Osteocyte (in vitro differentiated cells): ENCODE data around the gene PTPRM. TPM values are rescaled to one million over a fixed set of nuclear protein-coding genes. Genes with fewer than 3 reads are reported as not detected.

ENCODE experiments used
- DNase-seq: peaks from one replicate; pipeline ENCODE4 v3.0.0; 2021; ENCODE audit warnings: mixed read lengths; ENCODE audit not compliant: unreplicated experiment; ENCODE audit errors: extremely low spot score
- H3K27ac Mint-ChIP-seq: one replicate; pipeline ENCODE4 v1.8.0; 2021; ENCODE audit warnings: mild to moderate bottlenecking, mixed read lengths; ENCODE audit not compliant: unreplicated experiment
- H3K27me3 Mint-ChIP-seq: one replicate; pipeline ENCODE4 v1.8.0; 2021; ENCODE audit warnings: mixed read lengths; ENCODE audit not compliant: unreplicated experiment
- H3K36me3 Mint-ChIP-seq: one replicate; pipeline ENCODE4 v1.8.0; 2021; ENCODE audit warnings: mixed read lengths; ENCODE audit not compliant: unreplicated experiment
- H3K4me1 Mint-ChIP-seq: one replicate; pipeline ENCODE4 v1.8.0; 2021; ENCODE audit warnings: mixed read lengths; ENCODE audit not compliant: unreplicated experiment
- H3K4me3 Mint-ChIP-seq: one replicate; pipeline ENCODE4 v1.8.0; 2021; ENCODE audit warnings: mild to moderate bottlenecking, moderate library complexity, mixed read lengths; ENCODE audit not compliant: unreplicated experiment
- H3K9me3 Mint-ChIP-seq: one replicate; pipeline ENCODE4 v1.8.0; 2021; ENCODE audit warnings: mixed read lengths; ENCODE audit not compliant: unreplicated experiment
- CTCF ChIP-seq: fragments of 200-600 bp; sonication (generic); IDR thresholded peaks from 2 replicates; pipeline ENCODE4 v1.5.0; 2021; ENCODE audit warnings: antibody characterized with exemption, mild to moderate bottlenecking, moderate library complexity
- total RNA-seq: library from RNA; stranded (reverse); gene quantifications from 2 replicates; pipeline ENCODE4 v1.2.1, GENCODE V29; 2021

Gene PTPRM
- total RNA-seq, 1 donor from 2014 or later, result 105 TPM

- Mint-ChIP-seq H3K4me1 (peaks cover 22% of the 10 kb centered on the region), H3K9me3 (no peaks in the 10 kb centered on the region), H3K27me3 (no peaks in the 10 kb centered on the region), H3K4me3 (no peak overlapping the region), H3K27ac (no peak overlapping the region), H3K36me3 (peaks cover 37% of the 10 kb centered on the region)
- no peak for TF ChIP-seq CTCF
- DNase-seq, result no peak
Measured at GRCh38 chr18:8375249-8375648, 808.1 kb downstream of the PTPRM start.

DNA sequence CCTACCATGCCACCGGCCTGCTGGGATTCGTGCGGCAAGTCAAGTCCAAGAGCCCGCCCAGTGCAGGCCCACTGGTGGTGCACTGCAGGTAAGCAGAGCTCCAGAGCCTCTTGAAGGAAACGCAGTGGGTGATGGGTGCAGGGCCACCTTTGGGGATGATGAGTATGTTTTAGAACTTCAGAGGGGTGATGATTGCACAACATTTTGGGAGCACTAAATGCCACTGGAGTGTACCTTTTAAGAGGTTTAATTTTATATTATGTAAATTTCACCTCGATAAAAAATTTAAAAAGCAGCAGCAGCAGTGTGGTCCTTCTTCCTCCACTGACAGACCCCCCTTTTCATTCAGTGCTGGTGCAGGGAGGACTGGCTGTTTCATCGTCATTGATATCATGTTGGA is 809.0 kb downstream of the PTPRM start:
- H3K9me3 Mint-ChIP-seq, result no peaks in the 10 kb centered on the region
- no peak for DNase-seq
- peaks cover 44% of the 10 kb centered on the region for H3K36me3 Mint-ChIP-seq
- H3K4me1 Mint-ChIP-seq, result peaks cover 13% of the 10 kb centered on the region
- no peak overlapping the region for H3K4me3 Mint-ChIP-seq
- no peak for TF ChIP-seq CTCF
- no peaks in the 10 kb centered on the region for H3K27me3 Mint-ChIP-seq
- H3K27ac Mint-ChIP-seq, result no peak overlapping the region

GRCh38 chr18:8379187-8379941 is 812.2 kb downstream of the PTPRM start:
- Mint-ChIP-seq H3K27me3 (no peaks in the 10 kb centered on the region), H3K4me3 (no peak overlapping the region), H3K4me1 (peaks cover 4% of the 10 kb centered on the region), H3K36me3 (peaks cover 51% of the 10 kb centered on the region), H3K27ac (no peak overlapping the region), H3K9me3 (no peaks in the 10 kb centered on the region)
- no peak for TF ChIP-seq CTCF
- peak; percentile 74 for DNase-seq

GRCh38 chr18:8380006-8380405 is 812.9 kb downstream of the PTPRM start:
- Mint-ChIP-seq H3K9me3 (no peaks in the 10 kb centered on the region), H3K27me3 (no peaks in the 10 kb centered on the region), H3K36me3 (peaks cover 54% of the 10 kb centered on the region), H3K27ac (no peak overlapping the region), H3K4me1 (peaks cover 2% of the 10 kb centered on the region), H3K4me3 (no peak overlapping the region)
- DNase-seq, result no peak
- TF ChIP-seq CTCF, result no peak

DNA sequence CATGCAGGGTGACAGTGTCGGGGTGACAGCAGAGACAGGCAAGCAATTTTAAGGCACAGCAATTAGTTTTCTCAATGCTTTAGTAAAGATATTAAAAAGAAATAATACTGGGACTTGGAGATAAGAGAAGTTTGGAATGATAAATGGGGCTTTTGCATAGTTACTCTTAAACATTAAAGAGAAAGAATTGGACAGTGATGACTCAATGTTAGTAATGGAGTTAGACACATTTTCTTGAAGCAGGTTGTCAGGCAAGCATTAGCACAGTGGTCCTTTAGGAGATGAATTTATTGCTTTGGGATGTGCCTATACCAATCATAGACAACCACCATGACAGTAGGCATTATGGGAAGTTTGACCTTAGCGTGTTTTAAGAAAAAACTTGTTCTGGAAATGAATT is 813.8 kb downstream of the PTPRM start:
- no peaks in the 10 kb centered on the region for H3K4me1 Mint-ChIP-seq
- no peak overlapping the region for H3K27ac Mint-ChIP-seq
- no peak for DNase-seq
- H3K27me3 Mint-ChIP-seq, result no peaks in the 10 kb centered on the region
- TF ChIP-seq CTCF, result no peak
- no peak overlapping the region for H3K4me3 Mint-ChIP-seq
- H3K9me3 Mint-ChIP-seq, result no peaks in the 10 kb centered on the region
- H3K36me3 Mint-ChIP-seq, result peaks cover 56% of the 10 kb centered on the region
